Uterus (tissue), 2 donors: ENCODE results near the gene ZNF22.

Source experiments
- CTCF ChIP-seq, 4 experiments: fragments of 200-600 bp in 2 of 4; fragments of 450-650 bp in 2 of 4; sonication (generic) in 2 of 4; IDR thresholded peaks; one replicate each; pipeline ENCODE4 v1.5.1; 2016 to 2019; ENCODE audit warnings: antibody characterized with exemption in 4 of 4, mild to moderate bottlenecking in 2 of 4, moderate library complexity in 1 of 4
- POLR2A ChIP-seq, 2 donors: fragments of 450-650 bp; IDR thresholded peaks; one replicate each; pipeline ENCODE4 v1.6.1; 2016; ENCODE audit warnings: antibody characterized with exemption in 2 of 2, mild to moderate bottlenecking in 1 of 2, moderate library complexity in 1 of 2

- TF ChIP-seq CTCF (IDR thresholded peaks at IDR 0.05) = no peak
- no peak for TF ChIP-seq POLR2A (IDR thresholded peaks at IDR 0.05)
These were observed 35.0 kb downstream of the ZNF22 start for GRCh38 chr10:45035673-45036072.
